ENCODE measurements around the gene ZNF775. TPM values are rescaled to one million over a fixed set of nuclear protein-coding genes. Genes with fewer than 3 reads are reported as not detected.
"Not testable (repeated sequence)": the region's sequence is repeated elsewhere in the genome, so short reads cannot be mapped to it uniquely, and the experiment has no call there.

ZNF775 gene
- total and polyA plus RNA-seq, 2 of the 13 experiments (the other 11 are each of a cell fraction or from before 2014, with no cell fraction given): 3.1 to 3.2 TPM

- no peak for TF ChIP-seq ZBTB4 (CRISPR knock-in tag; IDR thresholded peaks at IDR 0.05; ENCODE audit: borderline replicate concordance)
- no peak for TF ChIP-seq AGO2 (optimal IDR thresholded peaks at IDR 0.05; ENCODE audit: low read depth, low read length)
- TF ChIP-seq CAMTA2 (CRISPR knock-in tag; IDR thresholded peaks at IDR 0.05; ENCODE audit: borderline replicate concordance): 0 out of 2 replicates have a peak, but pooled peaks have one; percentile 75
- no peak for TF ChIP-seq ETV5 (CRISPR knock-in tag; IDR thresholded peaks at IDR 0.05; ENCODE audit: borderline replicate concordance)
These were observed 5.5 kb downstream of the ZNF775 start (continued) for GRCh38 chr7:150384406-150385301.

- no peak for FAIRE-seq
- H3K9ac ChIP-seq (ENCODE audit: insufficient read depth, low read depth, low read length): 0 out of 2 replicates have a peak overlapping the region, but pooled peaks have one; percentile 84
These were observed 6.2 kb downstream of the ZNF775 start for GRCh38 chr7:150385302-150385723.

GRCh38 chr7:150385884-150386283, 6.8 kb downstream of the ZNF775 start:
- H3K4me3 ChIP-seq (replicated peaks in 1 of 3; ENCODE audit: insufficient read depth in 1 of 3, low read depth in 2 of 3, low read length in 3 of 3); H2AFZ ChIP-seq (ENCODE audit: low read length); H3K36me3 ChIP-seq (replicated peaks in 1 of 2; ENCODE audit: control insufficient read depth in 1 of 2, insufficient read depth in 2 of 2, low read length in 2 of 2); DNase-seq (ENCODE audit: low spot score); H4K20me1 ChIP-seq (ENCODE audit: insufficient read depth, low read length); BruUV-seq (replicated peaks); CTCF ChIA-PET (ENCODE audit: low intra/inter-chr PET ratio, low total read pairs); H3K9ac ChIP-seq (ENCODE audit: insufficient read depth, low read depth, low read length); H3K4me2 ChIP-seq (ENCODE audit: low read depth, low read length); ATAC-seq; in situ Hi-C loops (cut with HindIII; ENCODE audit: extremely low pct_ligation_motif_present, low pct_unique_long_range_greater_than_20kb); H3K27me3 ChIP-seq (ENCODE audit: control insufficient read depth in 1 of 2, insufficient read depth in 2 of 2, low read length in 2 of 2); H3K9me3 ChIP-seq (ENCODE audit: low read length); FAIRE-seq: not testable (repeated sequence)
- Histone ChIP-seq H3K27ac (ENCODE audit: extremely low read length, insufficient read depth, low read length) (peak overlapping the region; percentile 94), H3K4me1 (ENCODE audit: insufficient read depth, low read length) (peaks cover 83% of the 10 kb centered on the region), H3K79me2 (ENCODE audit: insufficient read depth, low read length) (peaks cover 32% of the 10 kb centered on the region)
- intact Hi-C loops (cut with micrococcal nuclease; ENCODE audit: unreplicated experiment): loop anchor here (5.0 kb wide), 1 partner anchor 44 kb away; the partner anchor contains the start of gene RARRES2
- POLR2A ChIA-PET: interaction anchor here (0.9 to 8.7 kb wide), 4 partner anchors 8 to 63 kb away, joined by 5 to 181 read pairs (median 74); partner anchors contain the start of genes ACTR3C, LRRC61 and REPIN1
- 53% methylated on average over 6 of the region's 6 CpGs for WGBS (ENCODE audit: low lambda C conversion rate)

More at GRCh38 chr7:150385302-150385723, 6.2 kb downstream of the ZNF775 start:
- Histone ChIP-seq H4K20me1 (ENCODE audit: insufficient read depth, low read length) (peaks cover 3% of the 10 kb centered on the region; the same call in 1 of the 2 replicates), H3K4me2 (ENCODE audit: low read depth, low read length) (no peak overlapping the region), H3K4me1 (ENCODE audit: insufficient read depth, low read length) (peaks cover 89% of the 10 kb centered on the region), H3K4me3 (replicated peaks in 1 of 3; ENCODE audit: insufficient read depth in 1 of 3, low read depth in 2 of 3, low read length in 3 of 3) (no peak overlapping the region), H3K9me3 (ENCODE audit: low read length) (no peaks in the 10 kb centered on the region), H3K36me3 (replicated peaks in 1 of 2; ENCODE audit: control insufficient read depth in 1 of 2, insufficient read depth in 2 of 2, low read length in 2 of 2) (no peaks in the 10 kb centered on the region; a peak in 2 of 5 replicates), H2AFZ (ENCODE audit: low read length) (no peak overlapping the region), H3K27ac (ENCODE audit: extremely low read length, insufficient read depth, low read length) (peak overlapping the region; percentile 94), H3K27me3 (ENCODE audit: control insufficient read depth in 1 of 2, insufficient read depth in 2 of 2, low read length in 2 of 2) (no peaks in the 10 kb centered on the region), H3K79me2 (ENCODE audit: insufficient read depth, low read length) (peaks cover 38% of the 10 kb centered on the region)
- ChIA-PET POLR2A (interaction anchor here (0.9 to 8.7 kb wide), 4 partner anchors 17 to 62 kb away, joined by 4 to 181 read pairs (median 73); partner anchors contain the start of genes ACTR3C, LRRC61 and REPIN1), CTCF (ENCODE audit: low intra/inter-chr PET ratio, low total read pairs) (no interaction called here)
- in situ Hi-C loops (cut with HindIII; ENCODE audit: extremely low pct_ligation_motif_present, low pct_unique_long_range_greater_than_20kb) (no loop called here), intact Hi-C loops (cut with micrococcal nuclease; ENCODE audit: unreplicated experiment) (loop anchor here (5.0 kb wide), 1 partner anchor 43 kb away; the partner anchor contains the start of gene RARRES2)
- BruUV-seq (replicated peaks): no TSS peak
- TF ChIP-seq FOSL2 (CRISPR knock-in tag; IDR thresholded peaks at IDR 0.05) (no peak), ZFP36L1 (CRISPR knock-in tag; IDR thresholded peaks at IDR 0.05) (no peak), PRPF4 (IDR thresholded peaks at IDR 0.05; ENCODE audit: low read depth, low read length, poor library complexity, severe bottlenecking) (peak; percentile 45), TOE1 (CRISPR knock-in tag; IDR thresholded peaks at IDR 0.05) (no peak), ZNF263 (CRISPR knock-in tag; IDR thresholded peaks at IDR 0.05) (no peak), NFKB2 (CRISPR knock-in tag; IDR thresholded peaks at IDR 0.05; ENCODE audit: borderline replicate concordance) (no peak)
- DNase-seq (ENCODE audit: low spot score) (no peak), ATAC-seq (no peak)
- 89% methylated on average over 12 of the region's 14 CpGs for WGBS (ENCODE audit: low lambda C conversion rate)
